ENCODE results near the gene GALNT2. TPM values are rescaled to one million over a fixed set of nuclear protein-coding genes. Genes with fewer than 3 reads are reported as not detected.

The GALNT2 gene
- total and polyA plus RNA-seq, 5 donors: 27.4 to 45.5 (median 38.8) TPM

GRCh38 chr1:230172016-230172537 lies 105.0 kb downstream of the GALNT2 start:
- ATAC-seq (no peak), DNase-seq (no peak)
- no peaks in the 10 kb centered on the region for H3K27me3 ChIP-seq (ENCODE audit: control insufficient read depth, insufficient read depth)
- WGBS: 85% methylated on average over 7 of the region's 7 CpGs
- peaks cover 6% of the 10 kb centered on the region for H3K4me1 ChIP-seq (ENCODE audit: control insufficient read depth, insufficient read depth, low read length)
- no peak overlapping the region for H3K4me3 ChIP-seq (ENCODE audit: low read length)
- no peaks in the 10 kb centered on the region for H3K9me3 ChIP-seq (ENCODE audit: control insufficient read depth, low read length)
- intact Hi-C loops (cut with DNase I): no loop called here
- H3K27ac ChIP-seq (ENCODE audit: low read length): no peak overlapping the region

- 97% methylated on average over 11 of the region's 11 CpGs for WGBS
- Histone ChIP-seq H3K27me3 (ENCODE audit: control insufficient read depth, insufficient read depth) (no peaks in the 10 kb centered on the region), H3K4me1 (ENCODE audit: control insufficient read depth, insufficient read depth, low read length) (peaks cover 6% of the 10 kb centered on the region), H3K27ac (ENCODE audit: low read length) (no peak overlapping the region), H3K9me3 (ENCODE audit: control insufficient read depth, low read length) (no peaks in the 10 kb centered on the region), H3K4me3 (ENCODE audit: low read length) (no peak overlapping the region)
- DNase-seq (no peak), ATAC-seq (no peak)
- intact Hi-C loops (cut with DNase I): no loop called here
Measured at GRCh38 chr1:230173187-230173975, 106.3 kb downstream of the GALNT2 start.

GRCh38 chr1:230174041-230174440 lies 107.0 kb downstream of the GALNT2 start:
- Histone ChIP-seq H3K27me3 (ENCODE audit: control insufficient read depth, insufficient read depth) (no peaks in the 10 kb centered on the region), H3K27ac (ENCODE audit: low read length) (no peak overlapping the region), H3K4me1 (ENCODE audit: control insufficient read depth, insufficient read depth, low read length) (peaks cover 6% of the 10 kb centered on the region), H3K4me3 (ENCODE audit: low read length) (no peak overlapping the region), H3K9me3 (ENCODE audit: control insufficient read depth, low read length) (no peaks in the 10 kb centered on the region)
- DNase-seq (no peak), ATAC-seq (no peak)
- intact Hi-C loops (cut with DNase I): no loop called here
- 96% methylated on average over 7 of the region's 7 CpGs for WGBS

GRCh38 chr1:230174471-230175162 lies 107.6 kb downstream of the GALNT2 start:
- H3K27me3 ChIP-seq (ENCODE audit: control insufficient read depth, insufficient read depth): no peaks in the 10 kb centered on the region
- no peaks in the 10 kb centered on the region for H3K9me3 ChIP-seq (ENCODE audit: control insufficient read depth, low read length)
- H3K4me3 ChIP-seq (ENCODE audit: low read length): no peak overlapping the region
- intact Hi-C loops (cut with DNase I): no loop called here
- H3K27ac ChIP-seq (ENCODE audit: low read length): no peak overlapping the region
- WGBS: 96% methylated on average over 15 of the region's 15 CpGs
- ATAC-seq (no peak), DNase-seq (no peak)
- peaks cover 6% of the 10 kb centered on the region for H3K4me1 ChIP-seq (ENCODE audit: control insufficient read depth, insufficient read depth, low read length)

GRCh38 chr1:230175163-230175747 lies 108.2 kb downstream of the GALNT2 start:
- Histone ChIP-seq H3K27me3 (ENCODE audit: control insufficient read depth, insufficient read depth) (no peaks in the 10 kb centered on the region), H3K27ac (ENCODE audit: low read length) (no peak overlapping the region), H3K4me1 (ENCODE audit: control insufficient read depth, insufficient read depth, low read length) (peaks cover 6% of the 10 kb centered on the region), H3K4me3 (ENCODE audit: low read length) (no peak overlapping the region), H3K9me3 (ENCODE audit: control insufficient read depth, low read length) (no peaks in the 10 kb centered on the region)
- ATAC-seq: no peak
- intact Hi-C loops (cut with DNase I): no loop called here
- WGBS: 54% methylated on average over 4 of the region's 4 CpGs
- DNase-seq: no peak

GRCh38 chr1:230175839-230176238 lies 108.8 kb downstream of the GALNT2 start:
- intact Hi-C loops (cut with DNase I): no loop called here
- WGBS: 89% methylated on average over 5 of the region's 5 CpGs
- no peak for ATAC-seq
- no peaks in the 10 kb centered on the region for H3K27me3 ChIP-seq (ENCODE audit: control insufficient read depth, insufficient read depth)
- H3K27ac ChIP-seq (ENCODE audit: low read length): no peak overlapping the region
- DNase-seq: no peak
- peaks cover 6% of the 10 kb centered on the region for H3K4me1 ChIP-seq (ENCODE audit: control insufficient read depth, insufficient read depth, low read length)
- H3K9me3 ChIP-seq (ENCODE audit: control insufficient read depth, low read length): no peaks in the 10 kb centered on the region
- H3K4me3 ChIP-seq (ENCODE audit: low read length): no peak overlapping the region

- no peak overlapping the region for H3K27ac ChIP-seq (ENCODE audit: low read length)
Measured at GRCh38 chr1:230176326-230176725, 109.3 kb downstream of the GALNT2 start.

GRCh38 chr1:230176871-230177411 lies 109.9 kb downstream of the GALNT2 start:
- 30% methylated on average over 17 of the region's 17 CpGs for WGBS
- peaks cover 6% of the 10 kb centered on the region for H3K4me1 ChIP-seq (ENCODE audit: control insufficient read depth, insufficient read depth, low read length)
- DNase-seq (peak; percentile 86 to 92 (median 91)), ATAC-seq (peak; percentile 96 to 98)
- H3K9me3 ChIP-seq (ENCODE audit: control insufficient read depth, low read length): no peaks in the 10 kb centered on the region
- intact Hi-C loops (cut with DNase I): no loop called here
- H3K4me3 ChIP-seq (ENCODE audit: low read length): peak overlapping the region; percentile 34
- H3K27ac ChIP-seq (ENCODE audit: low read length): peak overlapping the region; percentile 74
- no peaks in the 10 kb centered on the region for H3K27me3 ChIP-seq (ENCODE audit: control insufficient read depth, insufficient read depth)

More at GRCh38 chr1:230176326-230176725, 109.3 kb downstream of the GALNT2 start:
- H3K27me3 ChIP-seq (ENCODE audit: control insufficient read depth, insufficient read depth): no peaks in the 10 kb centered on the region
- intact Hi-C loops (cut with DNase I): no loop called here
- H3K4me3 ChIP-seq (ENCODE audit: low read length): no peak overlapping the region
- 52% methylated on average over 4 of the region's 4 CpGs for WGBS
- no peaks in the 10 kb centered on the region for H3K9me3 ChIP-seq (ENCODE audit: control insufficient read depth, low read length)
- no peak for ATAC-seq
- DNase-seq: no peak
- H3K4me1 ChIP-seq (ENCODE audit: control insufficient read depth, insufficient read depth, low read length): peaks cover 6% of the 10 kb centered on the region

- H3K27me3 ChIP-seq (ENCODE audit: control insufficient read depth, insufficient read depth): no peaks in the 10 kb centered on the region
- ATAC-seq (no peak), DNase-seq (no peak)
- no peak overlapping the region for H3K4me3 ChIP-seq (ENCODE audit: low read length)
- intact Hi-C loops (cut with DNase I): no loop called here
- H3K27ac ChIP-seq (ENCODE audit: low read length): no peak overlapping the region
- no peaks in the 10 kb centered on the region for H3K9me3 ChIP-seq (ENCODE audit: control insufficient read depth, low read length)
- WGBS: 83% methylated on average over 2 of the region's 2 CpGs
- peaks cover 6% of the 10 kb centered on the region for H3K4me1 ChIP-seq (ENCODE audit: control insufficient read depth, insufficient read depth, low read length)
Measured at GRCh38 chr1:230179249-230179648, 112.2 kb downstream of the GALNT2 start.

GRCh38 chr1:230185076-230186001 lies 118.3 kb downstream of the GALNT2 start:
- no peaks in the 10 kb centered on the region for H3K9me3 ChIP-seq (ENCODE audit: control insufficient read depth, low read length)
- no peaks in the 10 kb centered on the region for H3K27me3 ChIP-seq (ENCODE audit: control insufficient read depth, insufficient read depth)
- peak overlapping the region; percentile 4 for H3K4me3 ChIP-seq (ENCODE audit: low read length)
- ATAC-seq: peak; percentile 34 to 57
- intact Hi-C loops (cut with DNase I): no loop called here
- no peak for DNase-seq
- peak overlapping the region; percentile 48 for H3K27ac ChIP-seq (ENCODE audit: low read length)
- H3K4me1 ChIP-seq (ENCODE audit: control insufficient read depth, insufficient read depth, low read length): peaks cover 11% of the 10 kb centered on the region
- 71% methylated on average over 10 of the region's 10 CpGs for WGBS

Measured in right cardiac atrium (tissue), 5 donors.